Neutrophil (primary cell): ENCODE data around the gene TUBB2A.
"Not testable (repeated sequence)": the region's sequence is repeated elsewhere in the genome, so short reads cannot be mapped to it uniquely, and the experiment has no call there.

Source experiments
- H3K27ac ChIP-seq: fragments of 200-600 bp; sonication (generic); 2 replicates; pipeline ENCODE4 v1.5.1; 2016; ENCODE audit warnings: mild to moderate bottlenecking, moderate library complexity
- H3K27me3 ChIP-seq: fragments of 200-600 bp; sonication (generic); 2 replicates; pipeline ENCODE4 v1.6.0; 2016; ENCODE audit warnings: mild to moderate bottlenecking
- H3K36me3 ChIP-seq: fragments of 200-600 bp; sonication (generic); 2 replicates; pipeline ENCODE4 v1.5.1; 2017
- H3K4me1 ChIP-seq, 2 experiments: fragments of 200-600 bp in 1 of 2; sonication (generic) in 1 of 2; 1 replicate in 1 of 2; 2 replicates in 1 of 2; pipeline versions ENCODE4 v1.5.1 to v1.6.1; 2013 to 2016; ENCODE audit warnings: low read depth in 1 of 2, low read length in 1 of 2, mild to moderate bottlenecking in 1 of 2, moderate library complexity in 1 of 2; ENCODE audit not compliant: control insufficient read depth in 1 of 2, insufficient read depth in 1 of 2
- H3K4me3 ChIP-seq, 2 experiments: fragments of 200-600 bp in 1 of 2; sonication (generic) in 1 of 2; 1 replicate in 1 of 2; 2 replicates in 1 of 2; pipeline ENCODE4 v1.5.1; 2013 to 2016; ENCODE audit warnings: low read depth in 1 of 2, low read length in 1 of 2, mild to moderate bottlenecking in 1 of 2, moderate library complexity in 1 of 2
- H3K9me3 ChIP-seq: fragments of 200-600 bp; sonication (generic); 2 replicates; pipeline ENCODE4 v1.5.1; 2016
- CTCF ChIP-seq: fragments of 200-600 bp; sonication (generic); IDR thresholded peaks from 2 replicates; pipeline ENCODE4 v1.5.1; 2016; ENCODE audit warnings: antibody characterized with exemption

The TUBB2A gene

DNA sequence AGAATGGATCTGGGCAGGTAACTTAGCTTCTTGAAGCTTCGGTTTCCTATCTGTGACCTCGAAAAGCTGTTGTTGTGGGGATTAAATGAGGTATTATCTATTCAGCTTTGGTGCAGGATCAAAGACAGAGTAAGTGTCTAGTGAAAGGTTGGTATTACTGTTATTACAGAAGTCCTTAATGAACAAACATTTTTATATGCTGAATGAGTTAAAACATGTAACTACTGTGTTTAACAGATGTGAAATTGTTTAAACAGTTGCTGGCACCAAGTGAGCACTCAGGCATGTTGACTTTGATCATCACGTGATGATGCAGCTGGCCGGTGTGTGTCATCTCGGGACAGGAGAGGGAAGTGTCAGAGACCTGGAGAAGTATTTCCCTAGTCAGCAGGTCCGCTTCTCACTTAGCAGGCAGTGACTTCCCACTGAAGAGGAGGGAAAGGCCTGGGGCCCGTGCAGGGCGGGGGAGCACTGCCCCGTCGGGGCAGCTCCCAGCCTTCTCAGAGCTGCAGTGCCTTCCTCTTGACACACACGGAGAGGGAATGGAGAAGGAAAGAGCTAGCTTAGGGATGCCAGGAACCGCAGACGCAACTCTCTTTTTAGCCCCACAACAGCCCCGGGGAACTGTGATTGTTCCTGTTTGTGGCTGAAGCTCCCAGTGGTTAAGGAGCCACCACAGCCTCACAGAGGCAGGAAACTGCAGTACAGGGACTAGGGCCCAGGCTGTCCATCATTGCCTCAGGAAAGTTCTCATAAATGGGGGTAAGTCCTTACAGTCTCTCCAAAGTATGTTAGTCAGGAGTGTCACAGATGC lies 18.0 kb downstream of the TUBB2A start:
- H3K4me1 ChIP-seq, result peaks cover 15% of the 10 kb centered on the region in 2 experiments
- H3K4me3 ChIP-seq, result no peak overlapping the region
- H3K9me3 ChIP-seq, result no peaks in the 10 kb centered on the region
- H3K36me3 ChIP-seq, result no peaks in the 10 kb centered on the region
- H3K27ac ChIP-seq, result peak overlapping the region; percentile 21
- peaks cover 34% of the 10 kb centered on the region for H3K27me3 ChIP-seq
- TF ChIP-seq CTCF, result no peak

- no peak overlapping the region for H3K27ac ChIP-seq
- no peak for TF ChIP-seq CTCF
These were observed 19.0 kb downstream of the TUBB2A start for GRCh38 chr6:3138341-3138740.

DNA sequence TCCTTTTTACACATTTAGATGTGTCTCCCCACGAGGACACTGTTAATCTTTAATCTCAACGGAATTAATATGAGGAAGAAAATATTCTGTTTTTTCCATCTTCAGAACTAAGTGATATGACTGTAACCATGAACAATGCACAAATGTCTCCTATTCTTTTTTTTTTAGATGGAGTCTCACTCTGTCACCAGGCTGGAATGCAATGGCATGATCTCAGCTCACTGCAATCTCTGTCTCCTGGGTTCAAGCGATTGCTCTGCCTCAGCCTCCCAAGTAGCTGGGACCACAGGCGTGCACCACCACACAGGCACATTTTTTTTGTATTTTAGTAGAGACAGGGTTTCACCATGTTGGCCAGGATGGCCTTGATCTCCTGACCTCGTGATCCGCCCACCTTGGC lies 19.5 kb downstream of the TUBB2A start:
- H3K36me3 ChIP-seq, H3K9me3 ChIP-seq, H3K4me3 ChIP-seq, H3K27ac ChIP-seq: not testable (repeated sequence)
- Histone ChIP-seq H3K4me1 (peaks cover 15% of the 10 kb centered on the region in 2 experiments), H3K27me3 (peaks cover 34% of the 10 kb centered on the region)

More at GRCh38 chr6:3138341-3138740, 19.0 kb downstream of the TUBB2A start:
- peaks cover 15% of the 10 kb centered on the region in 2 experiments for H3K4me1 ChIP-seq
- no peaks in the 10 kb centered on the region for H3K36me3 ChIP-seq
- H3K9me3 ChIP-seq, result no peaks in the 10 kb centered on the region
- no peak overlapping the region for H3K4me3 ChIP-seq
- peaks cover 34% of the 10 kb centered on the region for H3K27me3 ChIP-seq

GRCh38 chr6:3137057-3137777 lies 20.1 kb downstream of the TUBB2A start:
- Histone ChIP-seq H3K9me3 (no peaks in the 10 kb centered on the region), H3K4me3 (no peak overlapping the region), H3K27me3 (peaks cover 34% of the 10 kb centered on the region), H3K27ac (no peak overlapping the region), H3K36me3 (no peaks in the 10 kb centered on the region), H3K4me1 (peaks cover 15% of the 10 kb centered on the region in 2 experiments)
- TF ChIP-seq CTCF, result no peak

GRCh38 chr6:3136292-3137011 lies 20.9 kb downstream of the TUBB2A start:
- TF ChIP-seq CTCF, result no peak
- H3K4me1 ChIP-seq, result peaks cover 15% of the 10 kb centered on the region in 2 experiments
- H3K36me3 ChIP-seq, result no peaks in the 10 kb centered on the region
- no peak overlapping the region for H3K4me3 ChIP-seq
- no peak overlapping the region for H3K27ac ChIP-seq
- no peaks in the 10 kb centered on the region for H3K9me3 ChIP-seq
- H3K27me3 ChIP-seq, result peaks cover 30% of the 10 kb centered on the region
